Activated T-cell treated with anti-CD3 and anti-CD28 coated beads, Interleukin-2, amount 50 U/mL, for 24 hours (primary cell): Measurements from ENCODE around the gene SPARC.

Source experiments
- DNase-seq: peaks from one replicate; pipeline ENCODE4 v3.0.0-alpha.2; 2020
- H3K27ac Mint-ChIP-seq: 2 replicates; pipeline ENCODE4 v1.8.0; 2020; ENCODE audit warnings: mild to moderate bottlenecking, mixed read lengths
- H3K27me3 Mint-ChIP-seq: 2 replicates; pipeline ENCODE4 v1.8.0; 2020; ENCODE audit warnings: mixed read lengths
- H3K36me3 Mint-ChIP-seq: 2 replicates; pipeline ENCODE4 v1.8.0; 2020; ENCODE audit warnings: low read depth, mixed read lengths
- H3K4me1 Mint-ChIP-seq: 2 replicates; pipeline ENCODE4 v1.8.0; 2020; ENCODE audit warnings: low read depth, mixed read lengths
- H3K4me3 Mint-ChIP-seq: 2 replicates; pipeline ENCODE4 v1.8.0; 2020; ENCODE audit warnings: mild to moderate bottlenecking, moderate library complexity, mixed read lengths
- H3K9me3 Mint-ChIP-seq: 2 replicates; pipeline ENCODE4 v1.8.0; 2020; ENCODE audit warnings: mixed read lengths

Gene SPARC

DNA sequence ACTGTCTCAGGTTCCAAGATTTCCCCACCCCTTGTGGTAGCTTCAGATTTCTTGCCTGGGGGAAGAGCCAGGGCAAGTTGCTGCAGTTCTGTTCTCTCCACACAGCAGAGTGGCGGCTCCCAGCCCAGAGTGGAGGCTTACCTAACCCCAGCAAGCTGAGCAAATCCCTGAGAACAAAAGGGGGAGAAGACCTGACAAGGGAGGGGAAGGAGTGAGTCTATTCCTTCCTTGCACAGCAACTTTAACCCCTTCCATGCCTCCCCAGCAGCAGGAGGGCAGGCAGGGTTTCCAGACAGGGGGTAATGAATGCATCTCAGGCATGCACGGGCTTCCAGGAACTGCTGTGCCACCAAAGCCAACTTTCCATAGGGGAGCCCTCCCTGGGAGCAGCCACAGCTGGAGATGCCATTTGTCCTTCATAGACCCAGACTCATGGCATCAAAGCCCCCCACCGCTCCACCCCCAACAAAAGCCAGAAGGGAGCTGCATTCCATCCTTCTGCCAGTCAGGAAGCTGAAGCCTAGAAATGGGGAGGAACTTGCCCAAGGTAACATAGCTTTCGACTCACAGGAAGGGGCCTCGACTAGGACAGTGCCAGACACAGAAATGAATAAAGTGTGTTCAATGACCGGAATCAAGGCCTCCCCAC lies 66.8 kb downstream of the SPARC start:
- Mint-ChIP-seq H3K36me3 (no peaks in the 10 kb centered on the region), H3K27me3 (peaks cover 43% of the 10 kb centered on the region), H3K9me3 (no peaks in the 10 kb centered on the region), H3K27ac (no peak overlapping the region), H3K4me1 (peaks cover 5% of the 10 kb centered on the region), H3K4me3 (no peak overlapping the region)
- no peak for DNase-seq

- H3K4me1 Mint-ChIP-seq = peaks cover 5% of the 10 kb centered on the region
- no peak overlapping the region for H3K4me3 Mint-ChIP-seq
- peaks cover 47% of the 10 kb centered on the region for H3K27me3 Mint-ChIP-seq
- DNase-seq = no peak
- H3K9me3 Mint-ChIP-seq = no peaks in the 10 kb centered on the region
- H3K36me3 Mint-ChIP-seq = no peaks in the 10 kb centered on the region
- no peak overlapping the region for H3K27ac Mint-ChIP-seq
Observed at GRCh38 chr5:151618907-151619306, 67.8 kb downstream of the SPARC start.

- H3K4me3 Mint-ChIP-seq = no peak overlapping the region
- no peaks in the 10 kb centered on the region for H3K36me3 Mint-ChIP-seq
- H3K4me1 Mint-ChIP-seq = peaks cover 9% of the 10 kb centered on the region
- H3K9me3 Mint-ChIP-seq = no peaks in the 10 kb centered on the region
- peaks cover 47% of the 10 kb centered on the region for H3K27me3 Mint-ChIP-seq
- DNase-seq = no peak
- H3K27ac Mint-ChIP-seq = no peak overlapping the region
Observed at GRCh38 chr5:151617841-151618710, 68.6 kb downstream of the SPARC start.

DNA sequence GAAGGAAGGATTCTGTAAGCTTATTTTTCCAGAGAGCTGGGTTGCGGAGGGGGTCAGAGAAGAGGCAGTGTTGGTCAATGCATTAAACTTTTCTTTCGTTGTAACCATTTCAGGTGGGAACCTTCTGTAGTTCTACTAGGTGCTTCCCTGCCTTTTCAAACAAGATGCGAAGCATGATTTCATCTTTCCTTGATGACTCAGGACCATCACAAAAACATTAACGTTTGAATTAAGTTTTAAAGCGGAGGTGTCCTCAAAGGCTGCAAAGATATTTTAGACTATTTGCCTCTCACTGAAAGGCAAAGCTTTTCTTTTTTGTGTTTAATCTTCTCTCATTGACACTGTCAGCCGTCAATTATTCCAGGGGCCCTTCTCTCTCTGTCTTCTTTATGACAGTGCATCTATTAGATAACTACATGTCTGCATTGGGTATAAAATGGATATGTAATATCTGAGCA lies 69.3 kb downstream of the SPARC start:
- Mint-ChIP-seq H3K4me1 (peaks cover 12% of the 10 kb centered on the region), H3K9me3 (no peaks in the 10 kb centered on the region), H3K4me3 (no peak overlapping the region), H3K36me3 (no peaks in the 10 kb centered on the region), H3K27ac (no peak overlapping the region), H3K27me3 (peaks cover 45% of the 10 kb centered on the region)
- no peak for DNase-seq

DNA sequence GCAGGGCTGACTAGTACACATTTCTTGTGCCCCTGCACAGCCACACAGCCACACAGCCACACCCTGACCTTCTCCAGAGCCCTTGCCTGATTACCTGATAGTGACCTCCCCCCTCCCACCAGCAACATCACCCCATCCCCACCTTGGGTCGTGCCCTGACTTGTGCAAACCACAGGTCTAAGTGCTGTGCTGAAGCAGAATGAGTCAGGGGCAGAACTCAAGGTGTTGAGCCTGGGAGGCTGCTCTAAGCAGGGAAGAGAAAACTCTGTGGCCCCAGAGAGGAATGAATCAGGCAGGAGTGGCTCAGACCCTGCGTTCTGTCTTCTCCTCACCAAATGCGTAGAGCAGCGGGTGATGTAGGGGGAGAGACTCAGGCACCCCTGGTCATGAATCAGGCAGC lies 71.3 kb downstream of the SPARC start:
- DNase-seq = no peak
- H3K9me3 Mint-ChIP-seq = no peaks in the 10 kb centered on the region
- H3K36me3 Mint-ChIP-seq = no peaks in the 10 kb centered on the region
- H3K27ac Mint-ChIP-seq = no peak overlapping the region
- H3K4me1 Mint-ChIP-seq = peaks cover 12% of the 10 kb centered on the region
- peaks cover 41% of the 10 kb centered on the region for H3K27me3 Mint-ChIP-seq
- H3K4me3 Mint-ChIP-seq = no peak overlapping the region

GRCh38 chr5:151614565-151614964 lies 72.2 kb downstream of the SPARC start:
- Mint-ChIP-seq H3K27ac (no peak overlapping the region), H3K27me3 (peaks cover 41% of the 10 kb centered on the region), H3K36me3 (no peaks in the 10 kb centered on the region), H3K4me1 (peaks cover 12% of the 10 kb centered on the region), H3K4me3 (no peak overlapping the region), H3K9me3 (no peaks in the 10 kb centered on the region)
- DNase-seq = no peak

DNA sequence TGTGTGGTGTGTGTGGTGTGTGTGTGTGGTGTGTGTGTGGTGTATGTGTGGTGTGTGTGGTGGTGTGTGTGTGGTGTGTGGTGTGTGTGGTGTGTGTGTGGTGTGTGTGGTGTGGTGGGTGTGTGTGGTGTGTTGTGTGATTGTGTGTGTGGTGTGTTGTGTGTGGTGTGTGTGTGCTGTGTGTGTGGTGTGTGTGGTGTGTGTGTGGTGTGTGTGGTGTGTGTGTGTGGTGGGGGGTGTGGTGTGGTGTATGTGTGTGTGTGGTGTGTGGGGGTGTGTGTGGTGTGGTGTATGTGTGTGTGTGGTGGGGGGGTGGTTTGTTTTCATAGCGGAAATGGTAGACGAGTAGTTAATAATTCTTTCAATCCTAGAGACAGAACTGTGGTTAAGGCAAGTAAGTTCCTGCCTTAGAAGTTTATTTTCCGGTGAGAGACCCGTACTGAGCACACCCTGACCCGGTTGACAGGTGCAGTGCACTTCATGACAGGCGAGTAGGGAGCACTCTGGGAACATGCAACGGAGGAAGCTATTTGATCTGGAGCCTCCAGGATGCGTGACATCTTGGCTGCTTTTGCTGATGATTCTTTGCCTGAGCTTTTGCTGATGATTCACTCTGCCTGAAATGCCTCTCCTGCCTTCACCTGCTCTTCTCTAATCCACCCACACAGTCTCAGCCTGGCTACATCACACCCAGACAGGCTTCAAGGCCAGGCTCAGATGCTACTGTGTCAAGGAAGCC lies 73.9 kb downstream of the SPARC start:
- H3K27ac Mint-ChIP-seq = peak overlapping the region; percentile 60

DNA sequence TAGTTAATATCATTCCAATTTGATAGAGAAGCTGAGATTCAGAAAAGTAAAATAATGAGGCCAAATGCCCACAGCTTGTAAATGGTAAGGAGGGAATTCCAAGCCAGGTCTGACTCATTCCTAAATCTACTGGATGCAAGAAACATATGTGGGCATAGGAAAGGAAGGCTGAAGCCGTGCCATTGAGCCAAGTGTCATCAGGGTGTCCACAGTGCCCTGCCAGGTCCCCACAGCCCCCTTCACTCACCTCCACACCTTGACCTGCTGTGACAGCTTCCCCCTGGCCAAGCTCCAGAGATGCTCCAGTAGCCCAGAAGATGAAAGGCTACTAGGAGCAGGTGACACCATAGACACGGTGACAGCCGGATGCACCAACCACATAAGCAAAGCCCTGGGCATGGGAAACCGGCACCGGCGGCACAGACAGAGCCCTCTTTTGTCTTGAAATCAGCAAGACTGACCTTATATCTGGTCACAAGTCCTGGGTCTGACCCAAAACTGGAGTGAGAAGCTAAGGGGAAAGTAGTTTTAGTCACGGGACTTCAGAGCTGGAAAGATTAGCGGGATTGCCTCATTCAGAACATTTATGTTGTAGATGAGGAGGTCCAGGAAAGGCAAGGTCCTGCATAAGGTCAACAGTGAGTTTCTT lies 75.5 kb downstream of the SPARC start:
- Mint-ChIP-seq H3K4me3 (no peak overlapping the region), H3K27ac (no peak overlapping the region), H3K27me3 (peaks cover 42% of the 10 kb centered on the region), H3K36me3 (no peaks in the 10 kb centered on the region), H3K4me1 (peaks cover 12% of the 10 kb centered on the region), H3K9me3 (peaks cover 5% of the 10 kb centered on the region)
- DNase-seq = no peak

More for the DNA sequence above, 73.9 kb downstream of the SPARC start:
- H3K9me3 Mint-ChIP-seq = peaks cover 5% of the 10 kb centered on the region
- H3K4me3 Mint-ChIP-seq = no peak overlapping the region
- peaks cover 45% of the 10 kb centered on the region for H3K27me3 Mint-ChIP-seq
- peak; percentile 36 for DNase-seq
- peaks cover 12% of the 10 kb centered on the region for H3K4me1 Mint-ChIP-seq
- H3K36me3 Mint-ChIP-seq = no peaks in the 10 kb centered on the region
